Endothelial cell of umbilical vein (primary cell): ENCODE data around the gene BPIFA1. TPM values are rescaled to one million over a fixed set of nuclear protein-coding genes. Genes with fewer than 3 reads are reported as not detected.
A peak's percentile ranks its signal among the peaks of the same experiment; 100 is the strongest.

Source experiments
- BruUV-seq: library from RNA; stranded (reverse); fragments of 400-500 nt; replicated peaks from 2 replicates; lab custom pipeline; 2021; lab: Mats Ljungman, UMichigan
- CTCF ChIA-PET: fragments of 300-600, 350-600 bp; sonication (Branson Sonifier 250); formaldehyde crosslinking; loops from one replicate; lab custom pipeline; 2021; ENCODE audit warnings: antibody characterized with exemption, inconsistent platforms; lab: Charles Lee
- POLR2A ChIA-PET: fragments of 300-600, 350-600 bp; sonication (Branson Sonifier 250); formaldehyde crosslinking; loops from one replicate; lab custom pipeline; 2021; ENCODE audit warnings: antibody characterized with exemption, inconsistent platforms; lab: Charles Lee
- DNase-seq: peaks from one replicate; pipeline ENCODE4 v3.0.0-alpha.2; 2011; ENCODE audit warnings: low read depth, low spot score
- FAIRE-seq: peaks from 2 replicates; lab custom pipeline; 2011; peaks lifted over from hg19 to GRCh38; lab: Jason Lieb, UNC
- H2AFZ ChIP-seq: 2 replicates; pipeline ENCODE4 v1.6.0; 2012; ENCODE audit warnings: low read depth, low read length, control low read depth, inconsistent platforms
- H3K27ac ChIP-seq: 2 replicates; pipeline ENCODE4 v1.5.1; 2011; ENCODE audit warnings: low read depth, mild to moderate bottlenecking, control low read depth, low read length, moderate library complexity; ENCODE audit not compliant: insufficient read depth
- H3K27me3 ChIP-seq, 2 experiments: 2 replicates each; pipeline versions ENCODE4 v1.6.0 to v1.6.1; 2011; ENCODE audit warnings: low read length in 2 of 2, mixed read lengths in 1 of 2; ENCODE audit not compliant: control insufficient read depth in 2 of 2, insufficient read depth in 2 of 2
- H3K36me3 ChIP-seq, 2 experiments: 2 replicates in 1 of 2; 3 replicates in 1 of 2; pipeline ENCODE4 v1.5.1; 2011; ENCODE audit warnings: low read length in 2 of 2, mild to moderate bottlenecking in 1 of 2, moderate library complexity in 1 of 2; ENCODE audit not compliant: control insufficient read depth in 2 of 2, insufficient read depth in 2 of 2; ENCODE audit errors: extremely low read depth in 1 of 2
- H3K4me1 ChIP-seq: 3 replicates; pipeline ENCODE4 v1.5.1; 2011; ENCODE audit warnings: mild to moderate bottlenecking, low read length; ENCODE audit not compliant: control insufficient read depth, insufficient read depth; ENCODE audit errors: extremely low read depth
- H3K4me2 ChIP-seq: 2 replicates; pipeline ENCODE4 v1.6.1; 2011; ENCODE audit warnings: low read length, control low read depth, mixed read lengths; ENCODE audit not compliant: insufficient read depth
- H3K4me3 ChIP-seq, 3 experiments: fragments of 200-600 bp in 1 of 3; sonication (generic), shearing (Covaris generic) in 1 of 3; replicated peaks in 1 of 3; 2 replicates each; pipeline ENCODE4 v1.5.1; 2011 to 2016; ENCODE audit warnings: control low read depth in 3 of 3, low read length in 3 of 3, mild to moderate bottlenecking in 2 of 3, inconsistent platforms in 1 of 3, low read depth in 1 of 3, moderate library complexity in 1 of 3; ENCODE audit not compliant: insufficient read depth in 1 of 3
- H3K79me2 ChIP-seq: 2 replicates; pipeline ENCODE4 v1.6.0; 2012; ENCODE audit warnings: low read length, inconsistent platforms; ENCODE audit not compliant: control insufficient read depth, insufficient read depth
- H3K9ac ChIP-seq: replicated peaks from 2 replicates; pipeline ENCODE3; 2011; ENCODE audit warnings: low read length, control low read depth; ENCODE audit not compliant: insufficient read depth; ENCODE audit errors: extremely low read depth
- H3K9me1 ChIP-seq: replicated peaks from 3 replicates; pipeline ENCODE4 v1.6.0; 2011; ENCODE audit warnings: mild to moderate bottlenecking, low read length; ENCODE audit not compliant: control insufficient read depth, insufficient read depth; ENCODE audit errors: extremely low read depth
- H3K9me3 ChIP-seq: replicated peaks from 2 replicates; pipeline ENCODE4 v1.5.1; 2012; ENCODE audit warnings: low read length, inconsistent platforms; ENCODE audit not compliant: control insufficient read depth, insufficient read depth
- H4K20me1 ChIP-seq: replicated peaks from 2 replicates; pipeline ENCODE3; 2011; ENCODE audit warnings: mild to moderate bottlenecking, low read length; ENCODE audit not compliant: control insufficient read depth, insufficient read depth; ENCODE audit errors: extremely low read depth
- EZH2 ChIP-seq: IDR thresholded peaks from 2 replicates; pipeline ENCODE4 v1.6.1; 2012; ENCODE audit warnings: borderline replicate concordance, low read depth, mild to moderate bottlenecking, moderate library complexity, low read length, inconsistent platforms; ENCODE audit not compliant: severe bottlenecking
- FOS ChIP-seq: IDR thresholded peaks from 2 replicates; pipeline ENCODE4 v1.6.1; 2011; ENCODE audit warnings: mild to moderate bottlenecking, low read length, moderate library complexity, borderline replicate concordance; ENCODE audit not compliant: insufficient read depth
- GATA2 ChIP-seq: IDR thresholded peaks from 2 replicates; pipeline ENCODE4 v1.7.0; 2011; ENCODE audit warnings: low read depth, mild to moderate bottlenecking, moderate library complexity, mixed read lengths, low read length; ENCODE audit not compliant: insufficient read length, insufficient read depth
- JUN ChIP-seq: IDR thresholded peaks from 2 replicates; pipeline ENCODE4 v1.6.1; 2011; ENCODE audit warnings: borderline replicate concordance, low read depth; ENCODE audit not compliant: insufficient read length, insufficient read depth
- MYC ChIP-seq: IDR thresholded peaks from one replicate; pipeline ENCODE4 v1.6.1; 2011; ENCODE audit warnings: mild to moderate bottlenecking, low read depth, low read length
- POLR2A ChIP-seq: IDR thresholded peaks from 2 replicates; pipeline ENCODE4 v1.6.1; 2012; ENCODE audit warnings: low read depth, mild to moderate bottlenecking, control low read depth, low read length
- POLR2AphosphoS5 ChIP-seq: IDR thresholded peaks from 2 replicates; pipeline ENCODE4 v1.6.1; 2012; ENCODE audit warnings: low read depth, mild to moderate bottlenecking, control low read depth, low read length, moderate library complexity; ENCODE audit not compliant: insufficient read depth
- dilution Hi-C: fragments of 300-500 bp; cut with MboI; formaldehyde crosslinking; loops from one replicate; pipeline ENCODE4 v1.15.0; 2019; ENCODE audit warnings: low sequenced_read_pairs; ENCODE audit not compliant: extremely low pct_ligation_motif_present
- intact Hi-C: fragments of 100-400 bp; cut with micrococcal nuclease; formaldehyde crosslinking; loops from one replicate; pipeline ENCODE4 v1.10.0; 2022
- polyA plus RNA-seq, 4 experiments: library from polyadenylated mRNA; depleted of rRNA in 3 of 4; stranded (reverse) in 3 of 4; unstranded in 1 of 4; fragments of >200 nt; gene quantifications; 2 replicates each; pipeline versions ENCODE4 v1.2.1 to v1.2.3, GENCODE V29; 2011 to 2012; ENCODE audit warnings: missing spikeins in 1 of 4
- total RNA-seq: library from RNA; stranded (reverse); gene quantifications from 2 replicates; pipeline ENCODE4 v1.2.3, GENCODE V29; 2021
- TF ChIP-seq, protein P1 (sequence below), 2 donors: IDR thresholded peaks; 1 replicate in 1 of 2; 2 replicates in 1 of 2; pipeline ENCODE4 v1.5.1; 2011; ENCODE audit warnings: low read length in 2 of 2, mild to moderate bottlenecking in 2 of 2, moderate library complexity in 2 of 2, control low read depth in 1 of 2, inconsistent platforms in 1 of 2, low read depth in 1 of 2; ENCODE audit not compliant: insufficient read depth in 1 of 2; ENCODE audit errors: extremely low read depth in 1 of 2
- TF ChIP-seq, protein P2 (sequence below): IDR thresholded peaks from 2 replicates; pipeline ENCODE4 v1.6.1; 2011; ENCODE audit not compliant: insufficient read depth, insufficient read length

The BPIFA1 gene
- total and polyA plus RNA-seq, 2 donors (not counting 3 experiments of a cell fraction or from before 2014, with no cell fraction given) = not detected

DNA sequence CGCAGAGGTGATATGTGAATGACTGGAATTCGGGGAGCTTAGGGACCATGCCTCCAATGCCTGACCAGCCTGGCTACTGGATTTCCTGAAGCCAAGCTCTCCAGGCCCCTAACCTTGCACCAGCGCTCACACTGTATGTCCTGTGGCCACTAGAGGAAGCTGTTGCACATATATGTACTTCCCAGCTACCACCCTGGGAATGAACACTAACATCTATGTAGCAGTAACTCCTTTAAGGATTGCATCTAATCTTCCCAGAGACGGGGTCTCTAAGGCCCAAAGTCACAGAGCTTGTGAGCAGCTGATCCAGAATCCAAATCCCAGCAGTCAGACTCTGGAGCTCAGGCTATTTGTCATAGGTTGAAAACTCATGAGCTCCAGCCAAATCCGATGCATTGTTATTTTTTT, 26.9 kb downstream of the BPIFA1 start:
- H3K27me3 ChIP-seq = no peaks in the 10 kb centered on the region
- BruUV-seq = no TSS peak
- no peak overlapping the region for H3K27ac ChIP-seq
- no peaks in the 10 kb centered on the region for H3K9me1 ChIP-seq
- H3K79me2 ChIP-seq = no peaks in the 10 kb centered on the region
- intact Hi-C loops (no loop called here), dilution Hi-C loops (no loop called here)
- TF ChIP-seq MYC (no peak), EZH2 (no peak), JUN (no peak)
- TF ChIP-seq, protein P1, sequence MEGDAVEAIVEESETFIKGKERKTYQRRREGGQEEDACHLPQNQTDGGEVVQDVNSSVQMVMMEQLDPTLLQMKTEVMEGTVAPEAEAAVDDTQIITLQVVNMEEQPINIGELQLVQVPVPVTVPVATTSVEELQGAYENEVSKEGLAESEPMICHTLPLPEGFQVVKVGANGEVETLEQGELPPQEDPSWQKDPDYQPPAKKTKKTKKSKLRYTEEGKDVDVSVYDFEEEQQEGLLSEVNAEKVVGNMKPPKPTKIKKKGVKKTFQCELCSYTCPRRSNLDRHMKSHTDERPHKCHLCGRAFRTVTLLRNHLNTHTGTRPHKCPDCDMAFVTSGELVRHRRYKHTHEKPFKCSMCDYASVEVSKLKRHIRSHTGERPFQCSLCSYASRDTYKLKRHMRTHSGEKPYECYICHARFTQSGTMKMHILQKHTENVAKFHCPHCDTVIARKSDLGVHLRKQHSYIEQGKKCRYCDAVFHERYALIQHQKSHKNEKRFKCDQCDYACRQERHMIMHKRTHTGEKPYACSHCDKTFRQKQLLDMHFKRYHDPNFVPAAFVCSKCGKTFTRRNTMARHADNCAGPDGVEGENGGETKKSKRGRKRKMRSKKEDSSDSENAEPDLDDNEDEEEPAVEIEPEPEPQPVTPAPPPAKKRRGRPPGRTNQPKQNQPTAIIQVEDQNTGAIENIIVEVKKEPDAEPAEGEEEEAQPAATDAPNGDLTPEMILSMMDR (IDR thresholded peaks at IDR 0.05; ENCODE audit: extremely low read depth in 1 of 2, insufficient read depth in 1 of 2, low read depth in 1 of 2, low read length in 2 of 2) = peak; percentile 41 to 53
- no peaks in the 10 kb centered on the region for H4K20me1 ChIP-seq
- H3K4me2 ChIP-seq = no peak overlapping the region
- POLR2A ChIA-PET = interaction anchor here (0.6 kb wide), 1 partner anchor 39 kb away, joined by 4 read pairs; no protein-coding TSS in a partner anchor
- no peak overlapping the region for H2AFZ ChIP-seq
- no peak overlapping the region for H3K4me3 ChIP-seq
- DNase-seq (peak; percentile 40), FAIRE-seq (peak; percentile 76)
- H3K36me3 ChIP-seq = no peaks in the 10 kb centered on the region
- CTCF ChIA-PET = interaction anchor here (0.5 to 2.3 kb wide), 14 partner anchors 9 to 401 kb away, joined by 3 to 18 read pairs (median 4); no protein-coding TSS in a partner anchor
- H3K4me1 ChIP-seq = peaks cover 3% of the 10 kb centered on the region
- no peaks in the 10 kb centered on the region for H3K9me3 ChIP-seq
- H3K9ac ChIP-seq = no peak overlapping the region

DNA sequence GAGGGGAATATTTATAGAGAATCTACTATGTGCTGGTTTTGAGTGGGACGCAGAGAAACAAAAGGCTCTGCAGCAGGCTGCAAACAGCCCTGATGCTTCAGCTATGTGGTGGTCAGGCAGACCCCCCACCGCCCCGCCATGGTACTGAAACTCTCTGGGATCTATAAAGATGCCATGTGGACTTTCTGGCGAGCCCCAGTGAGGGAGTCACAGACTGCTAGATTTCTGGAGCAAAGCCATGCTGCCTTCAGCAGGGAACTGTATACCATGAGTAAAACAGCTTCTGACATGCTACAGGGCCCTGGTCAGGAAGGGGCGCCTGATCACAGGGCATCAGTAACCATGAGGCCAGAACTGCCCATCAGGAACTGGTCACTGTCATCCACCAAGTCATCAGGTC, 28.0 kb downstream of the BPIFA1 start:
- Histone ChIP-seq H2AFZ (no peak overlapping the region), H4K20me1 (no peaks in the 10 kb centered on the region), H3K27ac (no peak overlapping the region), H3K9ac (no peak overlapping the region), H3K27me3 (no peaks in the 10 kb centered on the region), H3K79me2 (no peaks in the 10 kb centered on the region), H3K9me1 (no peaks in the 10 kb centered on the region), H3K9me3 (no peaks in the 10 kb centered on the region), H3K4me2 (no peak overlapping the region), H3K36me3 (no peaks in the 10 kb centered on the region), H3K4me1 (peaks cover 3% of the 10 kb centered on the region), H3K4me3 (no peak overlapping the region)
- FAIRE-seq = no peak
- POLR2A ChIA-PET = no interaction called here
- dilution Hi-C loops = no loop called here
- DNase-seq = no peak
- no peak for TF ChIP-seq EZH2
- TF ChIP-seq GATA2 = no peak
- TF ChIP-seq, protein P1 (IDR thresholded peaks at IDR 0.05; ENCODE audit: extremely low read depth in 1 of 2, insufficient read depth in 1 of 2, low read depth in 1 of 2, low read length in 2 of 2) = no peak
- TF ChIP-seq MYC = no peak
- TF ChIP-seq FOS = no peak
- TF ChIP-seq JUN = no peak
- TF ChIP-seq, protein P2, sequence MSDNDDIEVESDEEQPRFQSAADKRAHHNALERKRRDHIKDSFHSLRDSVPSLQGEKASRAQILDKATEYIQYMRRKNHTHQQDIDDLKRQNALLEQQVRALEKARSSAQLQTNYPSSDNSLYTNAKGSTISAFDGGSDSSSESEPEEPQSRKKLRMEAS = no peak
- no peak for TF ChIP-seq POLR2A
- TF ChIP-seq POLR2AphosphoS5 = no peak
- intact Hi-C loops = no loop called here
- BruUV-seq = no TSS peak
- CTCF ChIA-PET = interaction anchor here (0.9 kb wide), 1 partner anchor 29 kb away, joined by 3 read pairs; no protein-coding TSS in a partner anchor
